Body of pancreas (tissue), 4 donors: ENCODE measurements around the gene PATE4. TPM values are rescaled to one million over a fixed set of nuclear protein-coding genes. Genes with fewer than 3 reads are reported as not detected.

Experiments used
- ATAC-seq: fragments of 150-250 bp; one replicate; pipeline ENCODE4 v1.9.1; 2016
- DNase-seq, 4 donors: peaks; one replicate each; pipeline ENCODE4 v3.0.0-alpha.2; 2019
- H3K27ac ChIP-seq, 4 donors: fragments of 200-600 bp; sonication (generic); 1 replicate in 3 of 4; 2 replicates in 1 of 4; pipeline versions ENCODE4 v1.5.1 to v1.6.1; 2016 to 2019; ENCODE audit warnings: mild to moderate bottlenecking in 1 of 4, mixed read lengths in 1 of 4, moderate library complexity in 1 of 4
- H3K27me3 ChIP-seq, 2 donors: fragments of 200-600 bp; sonication (generic); one replicate each; pipeline ENCODE4 v1.6.0; 2016; ENCODE audit warnings: mild to moderate bottlenecking in 1 of 2
- H3K36me3 ChIP-seq, 2 donors: fragments of 200-600 bp; sonication (generic); replicated peaks in 1 of 2; 2 replicates each; pipeline ENCODE4 v1.5.1; 2016; ENCODE audit warnings: low read depth in 2 of 2; ENCODE audit not compliant: insufficient read depth in 1 of 2
- H3K4me1 ChIP-seq: fragments of 200-600 bp; sonication (generic); one replicate; pipeline ENCODE4 v1.6.0; 2016
- H3K4me3 ChIP-seq, 2 donors: fragments of 200-600 bp; sonication (generic); 1 replicate in 1 of 2; 2 replicates in 1 of 2; pipeline ENCODE4 v1.5.1; 2016 to 2019
- H3K9me3 ChIP-seq, 3 donors: fragments of 200-600 bp; sonication (generic); 1 replicate in 2 of 3; 2 replicates in 1 of 3; pipeline ENCODE4 v1.5.1; 2016
- CTCF ChIP-seq, 7 experiments: fragments of 450-650 bp in 4 of 7; fragments of 200-600 bp in 3 of 7; sonication (generic) in 3 of 7; IDR thresholded peaks; one replicate each; pipeline ENCODE4 v1.5.1; 2016 to 2019; ENCODE audit warnings: antibody characterized with exemption in 7 of 7
- POLR2A ChIP-seq, 3 donors: fragments of 450-650 bp; IDR thresholded peaks; one replicate each; pipeline ENCODE4 v1.6.1; 2016; ENCODE audit warnings: antibody characterized with exemption in 3 of 3, mild to moderate bottlenecking in 2 of 3
- WGBS, 2 donors: methylation state at CpG; one replicate each; pipeline ENCODE4 v1.1.5; 2017; 5-methylcytosine and 5-hydroxymethylcytosine counted together
- intact Hi-C: fragments of 100-400 bp; cut with DNase I; formaldehyde crosslinking; loops from one replicate; pipeline ENCODE4 v1.15.1; 2023
- total RNA-seq, 2 donors: library from RNA; depleted of rRNA; stranded (reverse); fragments of >200 nt; gene quantifications; one replicate each; pipeline ENCODE4 v1.1.0, GENCODE V29; 2016

The PATE4 gene
- total RNA-seq, 2 donors from 2014 or later: not detected

- Histone ChIP-seq H3K9me3 (no peaks in the 10 kb centered on the region), H3K4me1 (no peaks in the 10 kb centered on the region), H3K36me3 (no peaks in the 10 kb centered on the region), H3K4me3 (no peak overlapping the region), H3K27me3 (no peaks in the 10 kb centered on the region), H3K27ac (no peak overlapping the region)
- ATAC-seq (no peak), DNase-seq (no peak)
- no peak for TF ChIP-seq CTCF (IDR thresholded peaks at IDR 0.05)
- TF ChIP-seq POLR2A (IDR thresholded peaks at IDR 0.05): no peak
- intact Hi-C loops: no loop called here
These were observed 39.0 kb downstream of the PATE4 start for GRCh38 chr11:125872138-125872491.

- TF ChIP-seq CTCF (IDR thresholded peaks at IDR 0.05) (no peak), POLR2A (IDR thresholded peaks at IDR 0.05) (no peak)
- DNase-seq (no peak), ATAC-seq (no peak)
- no peak overlapping the region for H3K4me3 ChIP-seq
- no peaks in the 10 kb centered on the region for H3K27me3 ChIP-seq
- 58 to 60% methylated on average over 20 of the region's 20 CpGs for WGBS, 2 donors
- intact Hi-C loops: no loop called here
- H3K27ac ChIP-seq: no peak overlapping the region
- no peaks in the 10 kb centered on the region for H3K4me1 ChIP-seq
- no peaks in the 10 kb centered on the region for H3K36me3 ChIP-seq
- H3K9me3 ChIP-seq: no peaks in the 10 kb centered on the region
These were observed 40.9 kb downstream of the PATE4 start for GRCh38 chr11:125873881-125874555.

DNA sequence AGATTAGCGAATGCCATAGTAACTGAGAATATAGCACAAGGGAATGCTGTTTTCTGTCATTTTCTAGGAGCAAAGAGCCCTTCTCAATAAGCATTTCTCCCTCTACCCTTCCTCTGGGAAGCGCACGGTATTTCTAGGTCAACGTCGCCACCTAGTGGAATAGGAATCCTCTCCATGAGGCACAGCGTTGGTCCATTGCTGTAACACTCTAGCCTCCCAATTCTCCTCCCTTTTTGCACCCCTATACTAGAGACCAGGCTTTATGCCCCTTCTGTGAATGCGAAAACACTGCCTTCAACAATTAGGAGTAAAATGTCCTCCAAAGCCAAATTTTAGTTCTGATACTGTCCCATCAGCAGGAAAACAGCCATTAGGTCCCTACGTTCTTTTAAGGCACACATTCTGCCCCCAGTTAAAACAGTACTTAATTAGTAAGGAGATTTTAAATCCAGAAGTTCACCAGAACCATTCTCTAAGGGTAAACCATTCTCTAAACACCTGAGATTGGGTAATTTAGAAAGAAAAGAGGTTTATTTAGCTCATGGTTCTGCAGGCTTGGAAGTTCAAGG is 41.5 kb downstream of the PATE4 start:
- intact Hi-C loops: no loop called here
- 11 to 12% methylated on average over 8 of the region's 8 CpGs for WGBS, 2 donors
- Histone ChIP-seq H3K27ac (no peak overlapping the region), H3K4me1 (no peaks in the 10 kb centered on the region), H3K4me3 (no peak overlapping the region), H3K36me3 (no peaks in the 10 kb centered on the region), H3K27me3 (no peaks in the 10 kb centered on the region), H3K9me3 (no peaks in the 10 kb centered on the region)
- peak; percentile 42 to 81 (median 70) for TF ChIP-seq CTCF (IDR thresholded peaks at IDR 0.05)
- TF ChIP-seq POLR2A (IDR thresholded peaks at IDR 0.05): no peak
- ATAC-seq (peak; percentile 88), DNase-seq (peak; percentile 55 to 67 (median 62))

GRCh38 chr11:125881291-125881690 is 48.2 kb downstream of the PATE4 start:
- H3K27ac ChIP-seq: no peak overlapping the region
- no peak for DNase-seq
- WGBS, 2 donors: 46 to 61% methylated on average over 1 of the region's 1 CpG
- TF ChIP-seq CTCF (IDR thresholded peaks at IDR 0.05) (no peak), POLR2A (IDR thresholded peaks at IDR 0.05) (no peak)
- no peaks in the 10 kb centered on the region for H3K27me3 ChIP-seq
- no peaks in the 10 kb centered on the region for H3K4me1 ChIP-seq
- intact Hi-C loops: no loop called here
- no peaks in the 10 kb centered on the region for H3K36me3 ChIP-seq
- no peak overlapping the region for H3K4me3 ChIP-seq
- ATAC-seq: no peak
- H3K9me3 ChIP-seq: no peaks in the 10 kb centered on the region

GRCh38 chr11:125883375-125883774 is 50.3 kb downstream of the PATE4 start:
- no peaks in the 10 kb centered on the region for H3K36me3 ChIP-seq
- WGBS, 2 donors: 76 to 78% methylated on average over 8 of the region's 8 CpGs
- H3K4me1 ChIP-seq: peaks cover 7% of the 10 kb centered on the region
- no peak overlapping the region for H3K4me3 ChIP-seq
- ATAC-seq: no peak
- TF ChIP-seq CTCF (IDR thresholded peaks at IDR 0.05): no peak
- no peak for TF ChIP-seq POLR2A (IDR thresholded peaks at IDR 0.05)
- no peaks in the 10 kb centered on the region for H3K27me3 ChIP-seq
- no peaks in the 10 kb centered on the region for H3K9me3 ChIP-seq
- intact Hi-C loops: no loop called here
- no peak overlapping the region for H3K27ac ChIP-seq
- no peak for DNase-seq
